Measurements from ENCODE around the gene STK10.

STK10 gene

GRCh38 chr5:172089298-172090117 lies 98.5 kb downstream of the STK10 start:
- no peak for DNase-seq (ENCODE audit: low read depth, low spot score)

GRCh38 chr5:172088801-172089200 lies 99.2 kb downstream of the STK10 start:
- DNase-seq (ENCODE audit: low read depth, low spot score) = no peak

GRCh38 chr5:172086194-172086975 lies 101.6 kb downstream of the STK10 start:
- no peak for DNase-seq (ENCODE audit: low read depth, low spot score)

GRCh38 chr5:172085738-172086137 lies 102.3 kb downstream of the STK10 start:
- DNase-seq (ENCODE audit: low read depth, low spot score) = no peak

- no peak for DNase-seq (ENCODE audit: low read depth, low spot score)
These were observed 105.8 kb downstream of the STK10 start for GRCh38 chr5:172082180-172082579.

GRCh38 chr5:172079876-172080275 lies 108.1 kb downstream of the STK10 start:
- no peak for DNase-seq (ENCODE audit: low read depth, low spot score)

GRCh38 chr5:172078726-172079345 lies 109.2 kb downstream of the STK10 start:
- DNase-seq (ENCODE audit: low read depth, low spot score) = no peak

GRCh38 chr5:172077664-172078425 lies 110.2 kb downstream of the STK10 start:
- DNase-seq (ENCODE audit: low read depth, low spot score) = no peak

GRCh38 chr5:172076761-172077244 lies 111.2 kb downstream of the STK10 start:
- DNase-seq (ENCODE audit: low read depth, low spot score) = no peak

- DNase-seq (ENCODE audit: low read depth, low spot score) = no peak
These were observed 112.4 kb downstream of the STK10 start for GRCh38 chr5:172075656-172076055.

- no peak for DNase-seq (ENCODE audit: low read depth, low spot score)
These were observed 113.1 kb downstream of the STK10 start for GRCh38 chr5:172074896-172075295.

- DNase-seq (ENCODE audit: low read depth, low spot score) = no peak
These were observed 116.6 kb downstream of the STK10 start for GRCh38 chr5:172071309-172071875.

GRCh38 chr5:172065431-172066065 lies 122.5 kb downstream of the STK10 start:
- DNase-seq (ENCODE audit: low read depth, low spot score) = no peak

- no peak for DNase-seq (ENCODE audit: low read depth, low spot score)
These were observed 123.3 kb downstream of the STK10 start for GRCh38 chr5:172064766-172065165.

GRCh38 chr5:172064358-172064757 lies 123.7 kb downstream of the STK10 start:
- DNase-seq (ENCODE audit: low read depth, low spot score) = no peak

- no peak for DNase-seq (ENCODE audit: low read depth, low spot score)
These were observed 124.4 kb downstream of the STK10 start for GRCh38 chr5:172063463-172064235.

- DNase-seq (ENCODE audit: low read depth, low spot score) = no peak
These were observed 128.3 kb downstream of the STK10 start for GRCh38 chr5:172059661-172060100.

- DNase-seq (ENCODE audit: low read depth, low spot score) = no peak
These were observed 129.9 kb downstream of the STK10 start for GRCh38 chr5:172058088-172058487.

- DNase-seq (ENCODE audit: low read depth, low spot score) = no peak
These were observed 132.0 kb downstream of the STK10 start for GRCh38 chr5:172055996-172056395.

- DNase-seq (ENCODE audit: low read depth, low spot score) = no peak
These were observed 132.6 kb downstream of the STK10 start for GRCh38 chr5:172055421-172055820.
